Measurements from ENCODE around the gene L2HGDH. TPM values are rescaled to one million over a fixed set of nuclear protein-coding genes. Genes with fewer than 3 reads are reported as not detected.

L2HGDH gene
- total RNA-seq, 4 donors from 2014 or later = 2.3 to 6.2 (median 4.5) TPM

DNA sequence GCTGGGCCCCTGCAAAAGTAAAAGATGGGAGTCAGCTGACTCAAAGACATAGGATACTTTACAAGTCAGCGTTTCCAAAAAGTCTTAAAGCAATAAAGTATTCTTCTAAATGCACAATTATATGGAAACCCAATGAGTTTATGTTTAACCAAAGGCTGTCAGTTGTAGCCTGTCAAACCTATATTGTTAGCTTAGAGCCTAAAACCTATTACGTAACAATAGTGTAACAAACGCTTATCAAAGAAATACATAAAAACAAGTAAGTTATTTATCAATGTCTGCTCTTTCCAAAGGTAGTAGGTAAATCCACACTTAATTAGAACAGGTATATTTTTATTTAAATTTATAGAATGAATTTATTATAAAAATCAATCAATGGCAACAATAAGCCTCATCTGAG is 64.8 kb downstream of the L2HGDH start:
- DNase-seq (ENCODE audit: low spot score) (no peak), ATAC-seq (ENCODE audit: low FRiP score) (no peak)
- no peak for TF ChIP-seq CTCF (IDR thresholded peaks at IDR 0.05)

- no peak for DNase-seq (ENCODE audit: low spot score)
- no peak for TF ChIP-seq CTCF (IDR thresholded peaks at IDR 0.05)
- ATAC-seq (ENCODE audit: low FRiP score) = no peak
These were observed 69.3 kb downstream of the L2HGDH start for GRCh38 chr14:50242566-50243310.

DNA sequence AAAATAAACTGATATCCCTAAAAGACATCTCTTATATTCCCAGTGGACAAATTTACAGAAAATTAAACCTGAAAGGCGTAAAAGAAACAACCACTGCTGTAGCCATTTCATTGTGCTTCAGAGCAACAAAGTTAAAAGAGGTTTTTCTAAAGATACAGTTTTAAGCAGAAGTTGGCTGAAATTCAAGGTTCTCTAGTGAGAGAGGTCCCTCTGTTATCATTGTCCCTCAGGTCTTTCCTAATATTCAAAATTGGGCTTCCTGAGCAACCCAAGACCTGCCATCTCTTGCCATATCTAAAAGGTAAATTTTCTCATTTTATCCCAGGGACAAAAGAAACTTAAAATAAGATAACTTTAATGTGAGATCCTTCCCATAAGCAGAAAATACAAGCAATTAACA is 69.9 kb downstream of the L2HGDH start:
- TF ChIP-seq CTCF (IDR thresholded peaks at IDR 0.05) = no peak
- ATAC-seq (ENCODE audit: low FRiP score) = no peak
- no peak for DNase-seq (ENCODE audit: low spot score)

GRCh38 chr14:50237427-50237826 is 74.6 kb downstream of the L2HGDH start:
- DNase-seq (ENCODE audit: low spot score) (no peak), ATAC-seq (ENCODE audit: low FRiP score) (no peak)
- no peak for TF ChIP-seq CTCF (IDR thresholded peaks at IDR 0.05)

- no peak for DNase-seq (ENCODE audit: low spot score)
- ATAC-seq (ENCODE audit: low FRiP score) = no peak
- TF ChIP-seq CTCF (IDR thresholded peaks at IDR 0.05) = no peak
These were observed 78.1 kb downstream of the L2HGDH start for GRCh38 chr14:50233951-50234250.

GRCh38 chr14:50233166-50233950 is 78.7 kb downstream of the L2HGDH start:
- DNase-seq (ENCODE audit: low spot score) (no peak), ATAC-seq (ENCODE audit: low FRiP score) (no peak)
- no peak for TF ChIP-seq CTCF (IDR thresholded peaks at IDR 0.05)

DNA sequence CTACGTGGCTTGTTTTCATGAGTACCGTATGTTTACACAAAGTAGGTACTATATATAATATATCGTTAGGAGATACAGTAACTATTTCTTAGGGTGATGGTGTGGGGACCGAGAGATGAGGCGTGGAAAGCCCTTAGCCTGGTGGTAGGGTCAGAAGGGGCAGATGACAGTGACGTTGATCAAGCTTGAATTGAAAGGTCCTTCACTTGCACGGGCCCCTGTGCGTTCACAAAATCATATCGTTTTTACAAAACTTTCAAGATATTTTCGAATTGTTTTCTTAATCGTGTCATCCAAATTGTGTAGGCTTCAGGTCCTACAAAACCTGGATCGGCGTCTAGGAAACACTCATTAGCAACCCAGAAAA is 79.8 kb downstream of the L2HGDH start:
- no peak for TF ChIP-seq CTCF (IDR thresholded peaks at IDR 0.05)
- ATAC-seq (ENCODE audit: low FRiP score) (peak; percentile 1), DNase-seq (ENCODE audit: low spot score) (no peak)
